AG04450 (cell line): ENCODE results near the gene PLD6. TPM values are rescaled to one million over a fixed set of nuclear protein-coding genes. Genes with fewer than 3 reads are reported as not detected.

Experiments
- CTCF ChIA-PET: fragments of 300-600, 350-600 bp; formaldehyde crosslinking; extraction: SDS; loops from one replicate; lab custom pipeline; 2022; ENCODE audit warnings: antibody characterized with exemption, inconsistent platforms; lab: Charles Lee
- POLR2A ChIA-PET: fragments of 350-600 bp; formaldehyde crosslinking; extraction: SDS; loops from one replicate; lab custom pipeline; 2021; ENCODE audit warnings: antibody characterized with exemption, inconsistent platforms; lab: Yijun Ruan, JAX
- DNase-seq: peaks from one replicate; pipeline ENCODE4 v3.0.0-alpha.2; 2011; ENCODE audit warnings: low read depth, low spot score
- H3K27ac ChIP-seq: one replicate; pipeline ENCODE4 v1.5.1; 2012; ENCODE audit warnings: low read depth, low read length, control low read depth
- H3K27me3 ChIP-seq: one replicate; pipeline ENCODE4 v1.6.0; 2012; ENCODE audit warnings: low read length; ENCODE audit not compliant: control insufficient read depth, insufficient read depth
- H3K4me3 ChIP-seq: 2 replicates; pipeline ENCODE4 v1.5.1; 2011; ENCODE audit warnings: mild to moderate bottlenecking, low read depth, low read length, control low read depth
- H3K9me3 ChIP-seq: 2 replicates; pipeline ENCODE4 v1.5.1; 2012; ENCODE audit warnings: low read length; ENCODE audit not compliant: control insufficient read depth, insufficient read depth
- CTCF ChIP-seq: IDR thresholded peaks from 2 replicates; pipeline ENCODE4 v1.5.1; 2011; ENCODE audit warnings: low read depth, low read length, control low read depth, inconsistent platforms
- polyA plus RNA-seq: library from polyadenylated mRNA; depleted of rRNA; stranded (reverse); fragments of >200 nt; gene quantifications from 2 replicates; pipeline ENCODE4 v1.2.3, GENCODE V29; 2011

Gene PLD6
- polyA plus RNA-seq, 1 experiment = 1.6 TPM

DNA sequence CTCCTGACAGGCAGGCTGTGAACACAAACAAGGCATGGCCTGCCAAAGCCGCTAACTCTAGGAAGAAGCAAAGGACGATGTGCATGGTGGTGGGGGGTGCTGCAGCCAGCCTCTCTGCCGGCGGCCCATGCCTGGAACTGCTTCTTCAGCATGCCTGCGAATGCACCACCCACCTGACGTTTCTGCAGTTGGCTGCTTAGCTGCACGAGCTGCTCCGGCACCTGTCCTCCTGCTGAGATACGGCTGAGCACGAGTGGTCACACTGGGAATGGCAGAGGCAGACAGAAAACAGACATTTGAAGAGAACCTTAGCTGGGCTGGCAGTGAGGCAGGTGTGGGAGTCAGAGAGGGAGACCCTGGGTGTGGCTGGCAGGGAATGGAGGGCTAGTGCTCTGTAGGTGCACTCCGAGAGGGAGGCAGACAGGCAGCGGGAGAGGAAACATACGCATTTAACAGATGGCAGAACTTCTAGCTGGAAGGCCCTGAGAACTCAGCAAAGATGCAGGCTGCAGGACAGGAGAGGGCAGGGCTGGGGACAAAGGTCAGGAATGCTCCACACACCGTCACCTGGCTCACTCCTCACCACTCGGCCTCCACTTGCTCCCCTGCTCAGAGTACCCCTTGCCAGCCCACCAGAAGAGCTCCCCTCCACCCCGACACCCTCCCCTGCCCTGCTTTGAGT is 25.6 kb upstream of the PLD6 start:
- ChIA-PET POLR2A (no interaction called here), CTCF (no interaction called here)
- H3K9me3 ChIP-seq = peaks cover 2% of the 10 kb centered on the region; the same call in 1 of the 2 replicates
- H3K27me3 ChIP-seq = no peaks in the 10 kb centered on the region
- H3K4me3 ChIP-seq = no peak overlapping the region
- H3K27ac ChIP-seq = no peak overlapping the region
- TF ChIP-seq CTCF = no peak
- no peak for DNase-seq

GRCh38 chr17:17229416-17230384 is 23.6 kb upstream of the PLD6 start:
- Histone ChIP-seq H3K9me3 (no peaks in the 10 kb centered on the region), H3K27ac (no peak overlapping the region), H3K4me3 (no peak overlapping the region), H3K27me3 (no peaks in the 10 kb centered on the region)
- no peak for DNase-seq
- TF ChIP-seq CTCF = no peak
- POLR2A ChIA-PET = no interaction called here
- CTCF ChIA-PET = interaction anchor here (0.7 kb wide), 1 partner anchor 109 kb away, joined by 5 read pairs; no protein-coding TSS in a partner anchor

DNA sequence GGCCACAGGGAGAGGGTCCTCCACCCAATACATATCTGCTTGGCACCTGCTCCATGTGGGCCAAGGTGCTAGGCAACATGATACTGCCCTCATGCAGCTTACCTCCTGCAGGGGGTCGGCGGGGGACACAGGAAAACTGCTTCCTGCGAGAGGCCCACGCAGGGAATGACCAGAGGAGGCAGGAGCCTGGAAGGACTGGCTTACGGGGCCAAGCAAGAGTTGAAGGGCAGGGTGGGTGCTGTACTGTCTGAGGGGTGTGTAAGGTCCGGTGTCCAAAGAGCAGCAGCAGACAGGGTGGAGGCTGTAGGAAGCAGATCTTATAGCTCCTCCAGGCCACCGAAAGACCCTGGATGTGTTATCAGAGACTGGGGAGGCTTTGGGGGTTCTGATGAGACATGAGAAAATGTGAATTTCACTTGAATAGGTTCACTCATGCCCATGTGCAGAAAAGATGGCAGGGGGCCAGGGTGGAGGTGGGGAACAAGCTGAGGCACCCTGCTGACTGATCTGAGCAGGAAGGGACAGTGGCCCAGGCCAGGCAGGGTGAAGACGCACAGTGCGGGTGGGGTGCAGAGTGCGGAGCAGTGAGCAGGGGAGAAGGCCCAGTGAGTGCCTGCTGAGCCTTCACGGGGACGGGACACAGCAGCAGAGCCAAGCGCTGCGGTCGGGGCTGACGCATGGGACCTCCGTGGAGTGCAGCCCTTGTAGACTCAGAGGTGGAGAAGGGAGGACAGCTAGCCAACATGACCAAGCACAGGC is 22.6 kb upstream of the PLD6 start:
- Histone ChIP-seq H3K27me3 (no peaks in the 10 kb centered on the region), H3K9me3 (no peaks in the 10 kb centered on the region), H3K27ac (no peak overlapping the region), H3K4me3 (no peak overlapping the region)
- ChIA-PET CTCF (no interaction called here), POLR2A (no interaction called here)
- TF ChIP-seq CTCF = no peak
- DNase-seq = no peak

DNA sequence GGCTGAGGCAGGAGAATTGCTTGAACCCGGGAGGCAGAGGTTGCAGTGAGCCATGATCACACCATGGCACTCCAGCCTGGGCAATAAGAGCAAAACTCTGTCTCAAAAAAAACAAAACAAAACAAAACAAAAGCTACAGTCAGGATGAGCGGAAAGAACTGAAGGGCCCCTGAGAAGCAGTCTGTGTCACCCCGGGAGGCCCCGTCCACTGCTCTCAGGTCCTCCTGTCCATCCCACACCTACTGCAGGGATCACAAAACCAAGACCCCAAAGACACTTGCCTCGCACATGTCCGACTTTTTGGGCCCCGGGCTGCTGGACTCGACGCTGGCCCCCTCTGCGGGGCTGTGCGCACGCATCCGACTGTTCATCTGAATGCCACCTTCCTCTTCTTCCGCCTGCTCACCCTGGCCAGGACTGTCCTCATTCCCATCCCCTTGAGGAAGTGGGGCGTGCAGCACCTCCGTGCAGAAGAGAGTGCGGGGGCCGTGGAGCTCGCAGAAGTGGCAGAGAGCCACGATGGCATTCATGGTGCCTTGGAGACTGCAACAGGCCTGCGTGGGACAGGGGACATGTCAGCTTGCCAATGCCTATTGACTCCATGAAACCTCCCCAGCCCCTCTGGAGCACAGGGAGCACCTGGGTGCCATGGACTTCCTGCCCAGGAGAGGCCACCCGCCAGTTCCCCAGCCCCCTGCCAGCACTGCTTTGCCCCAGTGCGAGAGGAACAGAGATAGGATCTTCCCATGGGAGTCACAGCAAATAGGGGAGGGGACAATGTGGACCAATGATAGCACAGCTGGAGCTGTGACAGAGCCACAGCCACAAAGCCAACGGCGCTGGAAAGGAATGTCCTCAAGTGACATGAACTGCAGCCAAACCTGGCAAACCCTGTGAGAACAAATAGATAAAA is 21.7 kb upstream of the PLD6 start:
- no peak overlapping the region for H3K27ac ChIP-seq
- no peaks in the 10 kb centered on the region for H3K9me3 ChIP-seq
- CTCF ChIA-PET = no interaction called here
- no peak overlapping the region for H3K4me3 ChIP-seq
- no peak for DNase-seq
- no peaks in the 10 kb centered on the region for H3K27me3 ChIP-seq
- no peak for TF ChIP-seq CTCF
- POLR2A ChIA-PET = no interaction called here
